DLD1 (cell line): ENCODE measurements around the gene SDSL.

Experiments used
- in situ Hi-C: cut with HindIII; loops from 2 replicates; pipeline ENCODE4 v1.10.0; 2017; ENCODE audit warnings: low sequenced_read_pairs

SDSL gene

DNA sequence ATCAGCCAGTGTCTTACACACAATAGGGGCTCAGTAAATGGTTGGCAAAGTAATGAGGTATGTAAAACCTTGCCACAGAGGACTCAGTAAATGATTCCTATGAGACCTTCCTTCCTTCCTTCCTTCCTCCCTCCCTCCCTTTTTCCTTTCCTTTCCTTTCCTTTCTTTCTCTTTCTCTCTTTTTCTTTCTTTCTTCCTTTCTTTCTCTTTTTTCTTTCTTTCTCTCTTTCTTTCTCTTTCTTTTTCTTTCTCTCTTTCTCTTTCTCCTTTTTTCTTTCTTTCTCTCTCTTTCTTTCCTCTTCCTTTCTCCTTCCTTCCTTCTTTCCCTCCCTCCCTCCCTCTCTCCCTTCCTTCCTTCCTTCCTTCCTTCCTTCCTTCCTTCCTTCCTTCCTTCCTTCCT, 26.0 kb upstream of the SDSL start:
- in situ Hi-C loops: no loop called here

DNA sequence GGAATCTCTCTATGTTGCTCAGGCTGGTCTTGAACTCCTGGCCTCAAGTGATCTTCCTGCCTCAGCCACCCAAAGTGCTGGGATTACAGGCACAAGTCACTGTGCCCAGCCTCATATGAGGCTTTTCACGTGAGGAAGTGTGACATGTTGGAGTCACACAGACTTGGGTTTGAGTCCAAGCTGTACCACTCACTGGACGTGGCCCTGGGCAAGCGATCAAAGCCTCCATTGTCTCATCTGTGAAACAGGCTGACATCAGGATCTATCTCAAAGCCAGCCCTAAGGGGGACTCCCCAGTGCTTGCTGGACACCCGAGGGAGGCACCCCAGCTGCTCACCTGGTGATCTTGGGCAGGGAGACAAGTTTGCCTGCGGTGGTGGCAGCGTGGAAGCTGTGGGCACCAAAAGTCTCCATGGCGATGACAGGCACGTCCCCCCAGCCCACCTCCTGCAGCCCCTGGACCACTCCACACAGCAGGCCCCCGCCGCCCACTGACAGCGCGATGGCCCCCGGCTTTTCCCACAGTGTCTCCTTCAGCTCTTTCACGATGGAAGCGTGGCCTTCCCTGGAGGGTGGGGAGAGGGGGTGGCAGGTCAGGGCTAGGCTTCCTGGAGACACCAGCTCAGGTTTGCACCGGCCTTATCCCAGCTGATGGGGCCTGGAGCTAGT, 25.2 kb upstream of the SDSL start:
- in situ Hi-C loops: no loop called here

DNA sequence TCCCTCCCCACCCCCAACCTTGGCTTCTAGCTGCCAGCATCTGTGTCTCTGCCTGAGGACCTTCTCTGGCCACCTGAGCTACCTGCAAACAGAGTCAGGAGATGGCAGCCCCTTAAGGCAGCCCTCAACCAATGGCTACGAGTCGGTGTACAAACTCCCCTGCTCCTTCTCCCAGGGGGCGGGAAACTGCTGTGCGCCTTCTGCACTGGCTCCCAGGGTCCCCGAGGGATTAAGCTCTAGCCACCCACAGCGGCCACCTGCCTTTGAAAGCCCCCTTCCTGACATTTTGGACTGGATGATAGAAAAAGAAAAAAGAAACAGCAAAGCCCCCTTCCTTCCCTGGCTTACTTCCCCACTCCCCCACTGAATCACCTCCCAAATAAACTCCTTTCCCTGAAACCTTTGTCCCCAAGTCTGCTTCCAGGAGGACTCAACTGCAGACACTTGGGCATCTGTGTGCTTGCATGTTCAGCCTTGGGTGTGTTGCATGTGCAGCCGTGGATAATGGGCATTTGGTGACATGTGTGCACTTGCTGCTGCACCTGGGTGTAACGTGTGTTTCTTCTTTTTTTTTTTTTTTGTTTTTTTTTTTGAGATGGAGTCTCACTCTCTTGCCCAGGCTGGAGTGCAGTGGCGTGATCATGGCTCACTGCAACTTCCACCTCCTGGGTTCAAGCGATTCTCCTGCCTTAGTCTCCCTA, 24.5 kb upstream of the SDSL start:
- in situ Hi-C loops: no loop called here

DNA sequence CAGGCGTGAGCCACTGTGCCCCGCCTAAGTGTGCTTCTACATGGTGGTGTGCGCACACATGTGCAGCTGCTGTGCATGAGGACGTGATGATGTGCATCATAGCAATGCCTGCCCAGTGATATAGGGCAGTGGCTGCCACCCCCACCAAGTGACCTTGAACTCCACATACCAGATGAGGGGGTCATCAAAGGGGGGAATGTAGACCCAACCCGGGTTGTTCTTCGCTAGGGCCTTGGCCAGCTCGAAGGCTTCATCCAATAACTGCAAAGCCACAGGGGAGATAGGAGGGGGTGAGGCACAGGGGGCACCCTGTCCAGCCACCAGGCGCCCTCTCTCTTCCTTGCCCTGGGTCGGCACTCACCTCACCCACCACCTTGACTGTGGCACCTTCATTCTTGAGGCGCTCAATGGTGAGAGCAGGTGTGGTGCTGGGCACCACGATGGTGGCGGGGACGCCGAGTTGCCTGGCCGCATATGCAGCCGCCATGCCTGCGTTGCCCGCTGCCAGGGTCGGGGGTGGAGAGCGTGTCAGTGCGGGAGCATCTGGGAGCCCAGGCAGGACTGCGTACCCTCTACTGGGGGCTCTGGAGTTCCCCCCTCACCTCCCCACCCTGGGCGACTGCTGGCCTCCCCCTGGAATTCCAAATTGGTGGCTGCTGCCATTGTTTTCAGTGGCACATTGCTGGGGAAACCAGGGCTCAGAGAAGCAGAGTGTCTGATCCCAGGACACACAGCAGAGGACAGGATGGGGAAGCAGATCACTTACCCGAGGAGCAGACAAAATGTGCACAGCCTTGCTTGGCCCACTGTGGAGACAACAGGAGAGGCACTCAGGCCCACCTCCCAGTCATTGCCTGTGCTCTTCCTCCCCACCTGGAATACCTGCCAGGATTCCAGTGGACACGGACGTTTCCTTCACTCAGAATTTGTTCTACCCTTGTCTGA, 23.6 kb upstream of the SDSL start:
- in situ Hi-C loops: no loop called here

DNA sequence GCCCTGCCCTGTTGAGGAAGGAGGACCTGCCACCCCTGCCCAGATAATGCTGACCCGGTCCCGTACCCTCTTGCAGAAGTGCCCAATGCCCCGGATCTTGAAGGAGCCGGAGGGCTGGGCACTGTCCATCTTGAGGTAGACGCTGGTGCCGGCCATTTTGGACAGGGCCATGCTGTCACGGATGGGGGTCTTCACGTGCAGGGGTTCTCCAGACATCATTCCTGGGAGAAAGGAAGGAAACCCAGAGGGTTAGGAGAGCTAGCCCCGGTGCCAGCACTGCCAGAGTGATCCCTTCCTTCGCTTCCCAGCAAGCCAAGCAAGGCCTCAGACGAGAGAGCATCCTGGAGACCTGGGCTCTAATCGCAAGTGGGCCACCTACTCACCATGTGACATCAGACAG, 22.7 kb upstream of the SDSL start:
- in situ Hi-C loops: no loop called here

DNA sequence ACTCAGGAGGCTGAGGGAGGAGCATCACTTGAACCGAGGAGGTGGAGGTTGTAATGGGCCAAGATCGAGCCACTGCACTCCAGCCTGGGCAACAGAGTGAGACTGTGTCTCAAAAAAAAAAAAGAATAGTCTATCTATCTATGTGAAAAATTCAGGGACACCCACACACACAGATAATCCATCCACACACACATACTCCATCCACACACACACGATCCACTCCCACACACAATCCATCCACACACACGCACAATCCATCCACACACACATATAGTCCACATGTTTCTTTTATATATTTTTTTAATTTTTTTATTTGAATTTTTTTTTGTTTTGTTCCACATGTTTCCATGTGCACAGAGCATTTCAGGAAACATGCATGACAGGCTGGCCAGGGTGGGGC, 21.8 kb upstream of the SDSL start:
- in situ Hi-C loops: no loop called here

DNA sequence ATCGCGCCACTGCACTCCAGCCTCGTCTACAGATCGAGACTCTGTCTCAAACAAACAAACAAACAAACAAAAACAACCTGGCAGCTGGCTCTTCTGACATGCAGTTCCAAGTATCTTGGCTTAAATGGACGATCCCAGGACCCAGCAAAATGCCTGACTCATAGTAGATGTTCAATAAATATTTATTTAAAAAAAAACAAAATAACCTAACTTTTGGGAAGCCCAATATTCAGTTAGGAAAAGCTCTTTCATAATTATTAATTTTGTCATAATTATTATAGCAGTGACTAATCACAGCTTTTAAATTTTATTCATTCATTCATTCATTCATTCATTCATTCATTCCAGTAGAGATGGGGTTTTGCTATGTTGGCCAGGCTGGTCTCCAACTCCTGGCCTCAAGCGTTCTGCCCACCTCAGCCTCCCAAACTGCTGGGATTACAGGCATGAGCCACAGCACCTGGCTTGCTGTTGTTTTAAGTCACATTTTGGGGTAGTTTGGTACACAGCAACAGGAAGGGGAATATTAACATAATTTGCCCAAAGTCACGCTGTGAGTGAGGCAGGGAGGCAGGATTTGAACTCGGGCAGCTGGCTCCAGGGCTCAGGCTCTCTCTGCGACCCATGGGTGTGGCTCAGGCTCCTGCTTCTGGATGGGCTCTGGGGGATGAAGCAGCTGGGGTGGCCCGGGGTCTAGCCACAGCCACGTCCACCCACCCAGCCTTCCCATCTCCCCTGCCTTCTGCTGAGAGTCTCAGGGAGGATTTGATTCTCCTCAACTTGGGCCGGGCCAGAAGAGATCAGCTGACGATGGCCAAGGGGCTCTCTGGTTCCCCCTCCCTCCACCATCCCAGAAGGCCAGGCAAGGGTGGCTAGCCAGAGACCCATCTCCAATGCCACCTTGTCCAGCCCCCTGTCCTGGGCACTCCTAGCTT, 20.8 kb upstream of the SDSL start:
- in situ Hi-C loops: no loop called here

DNA sequence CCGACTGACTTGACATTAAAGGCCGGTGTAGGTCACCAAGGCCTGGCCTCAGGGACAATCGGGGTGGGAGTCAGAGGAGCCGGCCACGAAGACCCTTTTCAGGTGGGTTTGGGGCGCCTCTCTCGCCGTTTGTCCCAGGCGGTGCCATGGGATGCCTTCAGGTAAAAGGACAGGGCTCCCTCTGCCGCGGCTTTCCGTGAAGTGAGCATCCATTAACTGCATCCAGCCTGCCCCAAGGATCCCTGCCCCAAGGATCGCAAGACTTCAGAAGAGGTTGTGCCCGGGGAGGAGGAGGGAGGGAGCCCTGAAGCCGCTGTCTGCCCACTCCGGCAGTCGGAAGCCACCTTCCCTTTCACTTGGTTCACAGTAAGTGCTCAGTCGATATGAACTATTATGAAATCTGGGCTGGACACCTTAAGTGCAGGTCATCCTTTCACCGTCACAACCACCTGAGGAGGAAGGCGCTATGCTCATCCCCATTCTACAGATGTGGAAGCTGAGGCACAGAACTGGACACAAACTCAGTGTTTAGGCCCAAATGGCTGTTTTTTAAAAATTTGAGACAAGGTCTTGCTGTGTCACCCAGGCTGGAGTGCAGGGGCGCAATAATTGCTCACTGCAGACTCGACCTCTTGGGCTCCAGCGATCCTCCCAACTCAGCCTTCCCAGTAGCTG, 19.5 kb upstream of the SDSL start:
- in situ Hi-C loops: no loop called here

DNA sequence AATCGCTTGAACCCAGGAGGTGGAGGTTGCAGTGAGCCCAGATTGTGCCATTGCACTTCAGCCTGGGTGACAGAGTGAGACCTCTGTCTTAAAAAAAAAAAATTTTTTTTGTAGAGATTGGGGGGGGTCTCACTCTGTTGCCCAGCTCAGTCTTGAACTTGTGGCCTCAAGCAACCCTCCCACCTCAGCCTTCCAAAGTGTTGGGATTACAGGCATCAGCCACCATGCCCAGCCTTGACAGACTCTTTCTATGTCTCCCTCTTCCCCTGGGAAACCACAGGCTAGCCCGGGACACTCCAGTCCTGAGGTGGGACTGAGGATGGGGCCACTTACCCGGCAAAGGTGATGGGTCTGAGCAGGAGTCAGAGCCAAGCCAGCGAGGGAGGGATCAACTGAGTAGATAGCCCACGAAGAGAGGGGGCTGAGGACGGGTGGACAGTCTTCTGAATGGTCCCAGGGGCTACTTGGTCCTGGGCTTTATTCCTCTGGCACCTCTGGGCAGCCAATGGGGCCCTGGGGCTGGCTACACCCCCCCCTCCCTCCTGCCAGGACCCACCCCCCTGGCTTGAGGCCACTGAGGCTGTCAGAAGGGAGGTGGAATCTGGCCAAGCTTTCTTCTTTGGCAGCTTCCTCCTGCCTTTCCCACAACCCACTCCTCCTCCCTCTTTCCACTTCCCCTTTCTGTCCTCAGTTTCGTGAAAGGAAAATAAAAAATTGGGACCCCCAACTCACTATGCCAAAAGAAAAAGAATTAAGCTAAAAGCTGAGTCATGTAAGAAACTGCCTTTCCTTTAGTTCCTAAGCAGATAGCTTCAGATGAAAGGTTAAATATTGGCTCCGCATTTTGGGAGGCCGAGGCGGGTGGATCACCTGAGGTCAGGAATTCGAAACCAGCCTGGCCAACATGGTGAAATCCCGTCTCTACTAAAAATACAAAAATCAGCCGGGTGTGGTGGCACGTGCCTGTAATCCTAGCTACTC, 18.5 kb upstream of the SDSL start, which contains the start of gene SDS:
Gene SDS (minus strand): TSS at position 453 of the 981 bp plus-strand sequence. CDS start 4,179 bp downstream, outside the sequence.
- in situ Hi-C loops: no loop called here

DNA sequence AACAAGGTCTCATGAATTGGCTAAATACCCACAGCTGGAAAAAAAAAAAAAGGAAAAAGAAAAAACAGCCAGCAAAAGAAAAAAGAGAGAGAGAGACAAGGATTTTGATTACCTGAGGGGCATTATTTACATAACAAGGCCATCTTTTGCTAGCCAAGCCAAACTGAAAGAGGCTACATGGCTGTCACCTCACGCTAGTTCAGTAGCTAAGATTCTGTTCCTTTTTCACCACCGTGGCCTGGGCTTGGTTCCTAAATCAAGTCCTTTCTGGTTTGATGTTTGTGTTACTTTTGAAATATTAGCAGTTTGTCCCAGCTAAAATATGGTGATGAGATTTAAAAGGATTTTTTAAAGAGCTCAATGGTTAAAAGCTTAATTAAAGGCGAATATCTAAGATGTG, 16.5 kb upstream of the SDSL start:
- in situ Hi-C loops: no loop called here

DNA sequence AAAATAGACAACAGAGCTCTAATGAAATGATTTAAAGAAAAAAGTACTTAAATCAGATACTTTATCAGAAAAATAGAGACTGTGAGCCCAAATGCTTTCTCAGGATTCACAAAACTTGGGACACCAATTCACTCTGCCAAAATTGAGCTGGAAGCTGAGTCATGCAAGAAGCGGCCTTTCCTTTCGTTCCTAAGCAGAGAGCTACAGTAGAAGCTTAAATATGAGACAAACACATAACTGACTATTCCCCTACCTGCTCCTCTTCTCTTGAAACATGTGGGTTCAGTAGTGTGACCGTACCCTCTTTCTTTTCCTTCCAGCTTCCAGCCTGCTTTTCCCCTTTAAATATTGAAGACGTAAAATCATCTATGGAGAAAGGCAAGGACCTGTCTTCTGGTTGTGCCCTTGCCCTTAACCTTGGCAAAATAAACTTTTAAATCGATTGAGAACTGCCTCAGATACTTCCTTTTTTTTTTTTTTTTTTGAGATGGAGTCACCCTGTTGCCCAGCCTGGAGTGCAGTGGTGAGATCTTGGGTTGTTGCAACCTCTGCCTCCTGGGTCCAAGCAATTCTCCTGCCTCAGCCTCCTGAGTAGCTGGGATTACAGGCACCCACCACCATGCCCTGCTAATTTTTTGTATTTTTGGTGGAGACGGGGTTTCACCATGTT, 14.1 kb upstream of the SDSL start:
- in situ Hi-C loops: no loop called here

DNA sequence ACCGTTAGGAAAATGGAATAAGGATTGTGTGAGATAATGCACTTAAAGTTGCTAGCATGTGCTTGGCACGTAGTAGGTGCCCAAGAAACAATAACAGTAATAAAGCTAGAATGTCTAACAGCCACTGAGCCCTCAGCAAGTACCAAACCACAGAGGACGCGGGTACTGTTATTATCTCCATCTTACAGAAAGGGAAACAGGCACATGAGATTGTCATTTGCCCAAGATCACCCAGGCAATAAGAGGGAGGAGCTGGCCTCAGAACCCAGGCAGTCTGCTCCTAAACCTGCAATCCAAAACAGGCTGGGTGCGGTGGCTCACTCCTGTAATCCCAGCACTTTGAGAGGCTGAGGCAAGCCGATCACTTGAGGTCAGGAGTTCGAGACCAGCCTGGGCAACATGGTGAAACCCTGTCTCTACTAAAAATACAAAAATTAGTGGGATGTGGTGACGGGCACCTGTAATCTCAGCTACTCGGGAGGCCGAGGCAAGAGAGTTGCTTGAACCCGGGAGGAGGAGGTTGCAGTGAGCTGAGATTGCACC, 13.4 kb upstream of the SDSL start:
- in situ Hi-C loops: no loop called here

DNA sequence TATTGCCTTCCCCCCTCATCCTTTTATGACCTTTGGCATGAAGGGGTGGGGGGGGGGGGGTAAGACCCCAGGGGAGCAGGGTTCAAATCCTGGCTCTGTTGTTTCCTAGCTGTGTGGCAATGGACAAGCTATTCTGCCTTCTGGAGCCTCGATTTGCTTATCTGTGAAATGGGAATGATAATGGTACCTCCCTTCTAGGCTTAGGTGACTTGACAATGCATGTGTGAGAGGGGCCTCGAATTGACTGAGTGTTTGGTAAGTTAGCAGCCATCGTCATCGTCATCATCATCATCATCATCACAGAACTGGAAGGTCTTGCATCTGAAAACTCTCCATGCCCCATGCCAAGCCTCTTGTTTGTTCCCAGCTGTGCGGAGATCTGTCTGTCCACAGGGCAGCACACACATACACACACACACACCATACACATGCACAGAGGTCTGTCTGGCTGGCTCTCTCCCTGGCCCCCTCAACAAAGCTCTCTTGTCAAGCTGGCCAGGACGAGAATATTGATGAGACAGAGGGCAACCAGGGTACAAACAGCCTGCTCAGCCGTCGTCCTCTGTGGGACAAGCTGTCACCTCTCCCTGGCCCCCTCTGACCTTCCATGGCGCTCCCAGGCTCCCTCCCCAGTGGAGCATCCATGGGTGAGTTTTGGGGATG, 12.6 kb upstream of the SDSL start:
- in situ Hi-C loops: no loop called here

DNA sequence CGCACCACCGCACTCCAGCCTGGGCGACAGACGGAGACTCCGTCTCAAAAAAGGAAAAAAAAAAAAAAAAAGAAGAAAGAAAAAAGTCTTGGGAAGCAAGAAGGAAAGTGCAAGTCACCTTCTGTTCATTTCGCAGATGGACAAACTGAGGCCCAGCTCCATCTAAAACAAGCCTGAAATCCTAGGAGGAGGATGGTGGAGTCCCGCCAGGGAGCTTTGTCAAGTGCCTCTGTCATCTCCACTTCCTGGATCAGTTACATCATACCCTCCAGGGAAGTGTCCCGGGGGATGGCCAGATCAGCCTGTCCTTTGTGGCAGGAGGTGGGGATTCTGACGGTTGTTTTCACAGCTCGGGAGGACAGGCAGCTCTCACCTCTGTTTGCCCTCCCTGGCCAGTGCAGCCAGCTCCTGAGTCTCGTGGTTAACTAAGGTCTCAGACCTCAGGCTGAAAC, 8.7 kb upstream of the SDSL start:
- in situ Hi-C loops: no loop called here

DNA sequence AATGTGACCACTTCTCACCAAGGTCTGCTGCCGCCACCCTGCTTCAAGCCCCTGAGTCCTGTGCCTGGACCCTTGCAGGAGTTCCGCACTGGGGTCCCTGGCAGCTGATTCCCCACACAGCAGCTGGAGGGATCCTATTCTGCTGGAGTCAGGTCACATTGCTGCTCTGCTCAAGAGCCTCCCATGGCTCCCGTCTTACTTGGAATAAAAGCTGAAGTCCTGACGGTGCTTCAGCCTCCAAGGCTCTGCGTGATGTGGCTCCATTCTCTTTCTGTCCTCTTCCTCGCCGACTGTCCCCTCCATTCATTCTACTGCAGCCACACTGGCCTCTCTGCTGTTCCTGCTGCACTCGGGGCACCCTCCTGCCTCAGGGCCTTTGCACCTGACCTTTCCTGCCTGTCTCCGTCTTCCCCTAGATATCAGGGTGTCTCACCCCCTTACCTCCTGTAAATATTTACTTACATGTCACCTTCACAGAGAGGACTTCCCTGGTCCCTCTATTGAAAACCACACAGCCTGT, 7.6 kb upstream of the SDSL start:
- in situ Hi-C loops: no loop called here

DNA sequence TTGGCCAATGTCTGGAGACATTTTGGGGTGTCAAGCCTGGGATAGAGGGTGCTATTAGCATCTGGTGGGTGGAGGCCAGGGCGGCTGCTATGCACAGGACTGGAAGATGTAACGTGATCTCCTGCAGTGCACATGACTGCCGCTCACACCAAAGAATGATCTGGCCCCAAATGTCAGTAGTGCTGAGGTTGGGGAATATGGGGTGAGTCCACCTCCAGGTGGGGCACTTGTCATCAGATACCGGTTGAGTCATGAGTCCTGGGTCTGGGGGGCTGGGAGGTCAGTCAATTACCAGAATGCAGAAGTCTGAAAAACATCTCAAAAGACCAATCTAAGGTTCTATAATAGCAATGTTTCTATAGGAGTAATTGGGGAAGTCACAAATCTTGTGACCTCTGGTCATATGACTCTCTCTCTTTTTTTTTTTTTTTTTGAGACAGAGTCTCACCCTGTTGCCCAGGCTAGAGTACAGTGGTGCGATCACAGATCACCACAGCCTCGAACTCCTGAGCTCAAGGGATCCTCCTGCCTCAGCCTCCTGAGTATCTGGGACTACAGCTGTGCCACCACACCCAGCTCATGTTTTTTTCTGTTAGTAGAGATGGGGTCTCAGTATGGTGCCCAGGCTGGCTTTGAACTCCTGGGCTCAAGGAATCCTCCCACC, 6.0 kb upstream of the SDSL start:
- in situ Hi-C loops: no loop called here
